WTC11 (cell line): ENCODE results near the gene ZNF772. TPM values are rescaled to one million over a fixed set of nuclear protein-coding genes. Genes with fewer than 3 reads are reported as not detected.

Source experiments
- ATAC-seq: fragments of 200-7000 bp; cut with Tn5 transposase; 2 replicates; pipeline ENCODE4 v1.10.0; 2021; ENCODE audit warnings: mild to moderate bottlenecking, moderate library complexity
- CTCF ChIA-PET: fragments of 300-600 bp; sonication (Branson Sonifier 250); formaldehyde crosslinking; loops from one replicate; lab custom pipeline; 2021; ENCODE audit warnings: antibody characterized with exemption; lab: Charles Lee
- POLR2A ChIA-PET: fragments of 350-600 bp; sonication (Branson Sonifier 250); formaldehyde crosslinking; loops from one replicate; lab custom pipeline; 2021; ENCODE audit warnings: antibody characterized with exemption; lab: Charles Lee
- DNase-seq: peaks from one replicate; pipeline ENCODE4 v3.0.0; 2021; ENCODE audit warnings: low spot score
- H3K27ac Mint-ChIP-seq: 2 replicates; pipeline ENCODE4 v1.8.0; 2021; ENCODE audit warnings: mixed read lengths
- H3K27me3 Mint-ChIP-seq: 2 replicates; pipeline ENCODE4 v1.8.0; 2021; ENCODE audit warnings: low read depth, mild to moderate bottlenecking, moderate library complexity, mixed read lengths
- H3K36me3 Mint-ChIP-seq: 2 replicates; pipeline ENCODE4 v1.8.0; 2021; ENCODE audit warnings: mixed read lengths
- H3K4me1 Mint-ChIP-seq: 2 replicates; pipeline ENCODE4 v1.8.0; 2022; ENCODE audit warnings: mixed read lengths
- H3K4me3 Mint-ChIP-seq: 2 replicates; pipeline ENCODE4 v1.8.0; 2021; ENCODE audit warnings: mild to moderate bottlenecking, moderate library complexity, mixed read lengths
- H3K9me3 Mint-ChIP-seq: 2 replicates; pipeline ENCODE4 v1.8.0; 2021; ENCODE audit warnings: mixed read lengths
- CREB1 ChIP-seq: sonication (generic); formaldehyde crosslinking; IDR thresholded peaks from 2 replicates; pipeline ENCODE4 v1.8.0; 2023; ENCODE audit warnings: mild to moderate bottlenecking, missing genetic modification reagents
- ELF4 ChIP-seq: sonication (generic); formaldehyde crosslinking; IDR thresholded peaks from 2 replicates; pipeline ENCODE4 v1.8.1; 2022; ENCODE audit warnings: low read depth, mild to moderate bottlenecking, moderate library complexity, missing genetic modification reagents
- FOXP1 ChIP-seq: sonication (generic); formaldehyde crosslinking; IDR thresholded peaks from 2 replicates; pipeline ENCODE4 v1.8.0; 2022; ENCODE audit warnings: missing genetic modification reagents, mild to moderate bottlenecking, moderate library complexity, borderline replicate concordance
- IRF2 ChIP-seq: sonication (generic); formaldehyde crosslinking; IDR thresholded peaks from 2 replicates; pipeline ENCODE4 v1.8.0; 2022; ENCODE audit warnings: low read depth, missing genetic modification reagents, borderline replicate concordance
- JUN ChIP-seq: sonication (generic); formaldehyde crosslinking; IDR thresholded peaks from 2 replicates; pipeline ENCODE4 v1.8.0; 2023; ENCODE audit warnings: mild to moderate bottlenecking, missing genetic modification reagents
- NFYB ChIP-seq: sonication (generic); formaldehyde crosslinking; conservative IDR thresholded peaks from 2 replicates; pipeline ENCODE4 v1.8.0; 2022; ENCODE audit warnings: low read depth, missing genetic modification reagents
- RELA ChIP-seq: sonication (generic); formaldehyde crosslinking; IDR thresholded peaks from 2 replicates; pipeline ENCODE4 v1.8.1; 2022; ENCODE audit warnings: missing genetic modification reagents, mild to moderate bottlenecking, borderline replicate concordance
- TCF7 ChIP-seq: sonication (generic); formaldehyde crosslinking; IDR thresholded peaks from 2 replicates; pipeline ENCODE4 v1.8.0; 2022; ENCODE audit warnings: mild to moderate bottlenecking, low read depth, missing genetic modification reagents, moderate library complexity
- TEAD1 ChIP-seq: sonication (generic); formaldehyde crosslinking; IDR thresholded peaks from 2 replicates; pipeline ENCODE4 v1.8.0; 2022; ENCODE audit warnings: mild to moderate bottlenecking, missing genetic modification reagents
- ZNF263 ChIP-seq: sonication (generic); formaldehyde crosslinking; IDR thresholded peaks from 2 replicates; pipeline ENCODE4 v1.8.1; 2022; ENCODE audit warnings: low read depth, mild to moderate bottlenecking, moderate library complexity, missing genetic modification reagents
- ZNF396 ChIP-seq: fragments of 250-450 bp; sonication (Bioruptor Pico); IDR thresholded peaks from 2 replicates; pipeline ENCODE4 v1.8.0; 2021; ENCODE audit warnings: mild to moderate bottlenecking, moderate library complexity, borderline replicate concordance
- ZNF671 ChIP-seq: fragments of 250-450 bp; sonication (Bioruptor Pico); IDR thresholded peaks from 2 replicates; pipeline ENCODE4 v1.8.0; 2021; ENCODE audit warnings: mild to moderate bottlenecking
- total RNA-seq: library from RNA; stranded (reverse); gene quantifications from 3 replicates; pipeline ENCODE4 v1.2.3, GENCODE V29; 2021
- TF ChIP-seq, protein P1 (sequence below): fragments of 250-450 bp; sonication (Bioruptor Pico); conservative IDR thresholded peaks from 2 replicates; pipeline ENCODE4 v1.9.0; 2021; ENCODE audit warnings: mild to moderate bottlenecking
- TF ChIP-seq, protein P2 (sequence below): fragments of 250-450 bp; sonication (Bioruptor Pico); IDR thresholded peaks from 2 replicates; pipeline ENCODE4 v1.8.0; 2021; ENCODE audit warnings: mild to moderate bottlenecking
- TF ChIP-seq, protein P3 (sequence below): sonication (generic); formaldehyde crosslinking; IDR thresholded peaks from 2 replicates; pipeline ENCODE4 v1.8.1; 2022; ENCODE audit warnings: missing genetic modification reagents, borderline replicate concordance
- TF ChIP-seq, protein P4 (sequence below): sonication (generic); formaldehyde crosslinking; IDR thresholded peaks from 2 replicates; pipeline ENCODE4 v1.8.0; 2022; ENCODE audit warnings: mild to moderate bottlenecking, missing genetic modification reagents
- TF ChIP-seq, protein P5 (sequence below): fragments of 250-450 bp; sonication (Bioruptor Pico); IDR thresholded peaks from 2 replicates; pipeline ENCODE4 v1.9.0; 2021; ENCODE audit warnings: moderate library complexity, mild to moderate bottlenecking, inconsistent platforms, borderline replicate concordance
- TF ChIP-seq, protein P6 (sequence below): fragments of 250-450 bp; sonication (Bioruptor Pico); IDR thresholded peaks from 2 replicates; pipeline ENCODE4 v1.9.0; 2021; ENCODE audit warnings: mild to moderate bottlenecking, borderline replicate concordance

Gene ZNF772
- total RNA-seq, 1 experiment from 2014 or later: 13.1 TPM

DNA sequence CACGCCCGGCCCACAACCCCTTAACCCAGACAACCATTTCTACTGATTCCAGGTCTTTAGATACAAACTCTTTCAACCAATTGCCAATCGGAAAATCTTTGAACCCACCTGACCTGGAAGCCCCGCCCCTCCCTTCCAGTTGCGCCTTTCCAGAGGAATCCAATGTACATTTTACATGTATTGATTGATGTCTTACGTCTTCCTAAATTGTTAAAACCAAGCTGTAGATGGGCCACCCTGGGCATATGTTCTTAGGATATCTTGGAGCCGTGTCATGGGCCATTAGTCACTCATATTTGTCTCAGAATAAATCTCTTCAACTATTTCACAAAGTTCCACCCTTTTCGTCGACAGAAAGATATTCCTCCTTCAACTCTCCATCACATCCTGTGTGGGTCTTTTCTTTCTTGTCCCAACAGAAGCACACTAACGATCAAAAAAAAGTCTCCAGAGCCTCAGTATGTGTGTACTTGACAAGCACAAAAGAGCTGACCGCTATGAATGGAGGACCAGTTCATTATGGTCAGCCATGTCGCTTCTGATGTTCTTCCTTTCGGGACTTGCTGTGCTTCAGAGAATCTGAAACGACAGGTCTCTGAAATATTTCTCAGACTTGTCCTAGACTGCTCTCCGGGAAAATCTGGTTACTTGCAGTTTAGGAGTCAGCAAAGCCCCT lies 42.8 kb downstream of the ZNF772 start:
- H3K36me3 Mint-ChIP-seq: peaks cover 3% of the 10 kb centered on the region; the same call in 1 of the 2 replicates
- CTCF ChIA-PET: interaction anchor here (0.6 to 1.8 kb wide), 3 partner anchors 28 to 275 kb away, joined by 3 to 11 read pairs (median 4); partner anchors contain the start of gene ZNF154
- DNase-seq: peak; percentile 34

DNA sequence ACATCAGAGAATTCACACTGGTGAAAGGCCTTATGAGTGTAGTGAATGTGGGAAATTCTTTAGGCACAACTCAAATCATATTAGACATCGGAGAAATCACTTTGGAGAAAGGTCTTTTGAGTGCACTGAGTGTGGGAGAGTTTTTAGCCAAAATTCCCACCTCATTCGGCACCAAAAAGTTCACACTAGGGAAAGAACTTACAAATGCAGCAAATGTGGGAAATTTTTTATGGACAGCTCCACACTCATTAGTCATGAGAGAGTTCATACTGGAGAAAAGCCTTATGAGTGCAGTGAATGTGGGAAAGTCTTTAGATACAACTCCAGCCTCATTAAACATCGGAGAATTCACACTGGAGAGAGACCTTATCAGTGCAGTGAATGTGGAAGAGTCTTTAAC lies 56.3 kb downstream of the ZNF772 start:
- no peaks in the 10 kb centered on the region for H3K4me1 Mint-ChIP-seq
- POLR2A ChIA-PET: no interaction called here
- DNase-seq: no peak
- TF ChIP-seq RELA (no peak), CREB1 (no peak), IRF2 (CRISPR knock-in tag) (no peak), NFYB (CRISPR knock-in tag) (no peak), JUN (no peak), TEAD1 (CRISPR knock-in tag) (no peak), ZNF396 (no peak), ELF4 (no peak), FOXP1 (CRISPR knock-in tag) (no peak)
- TF ChIP-seq, protein P1, sequence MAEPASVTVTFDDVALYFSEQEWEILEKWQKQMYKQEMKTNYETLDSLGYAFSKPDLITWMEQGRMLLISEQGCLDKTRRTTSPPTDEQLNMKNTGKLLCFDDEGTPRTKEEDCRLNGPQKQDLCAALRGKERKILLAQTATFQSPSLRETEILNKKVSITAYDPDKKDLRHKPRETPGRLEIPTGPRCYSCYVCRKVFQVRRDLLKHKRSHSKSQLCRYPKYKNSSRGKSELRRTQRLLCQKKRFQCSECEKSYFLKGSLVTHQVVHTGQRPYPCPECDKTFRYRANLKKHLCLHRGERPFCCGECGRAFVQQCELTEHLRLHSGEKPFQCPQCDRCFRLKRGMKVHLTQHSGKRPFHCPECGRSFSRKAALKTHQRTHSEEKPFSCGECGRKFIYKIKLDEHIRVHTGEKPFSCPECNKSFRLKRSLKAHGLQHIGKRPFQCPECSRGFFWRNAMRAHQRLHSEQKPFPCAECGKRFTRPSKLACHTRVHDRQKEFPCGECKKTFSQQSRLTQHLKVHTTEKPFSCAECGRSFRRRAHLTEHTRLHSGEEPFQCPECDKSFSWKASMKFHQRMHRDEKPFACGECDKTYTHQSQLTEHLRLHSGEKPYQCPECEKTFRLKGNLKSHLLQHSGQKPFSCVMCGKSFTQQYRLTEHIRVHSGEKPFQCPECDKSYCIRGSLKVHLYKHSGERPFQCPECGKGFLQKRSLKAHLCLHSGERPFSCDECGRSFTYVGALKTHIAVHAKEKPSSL (CRISPR knock-in tag): no peak
- TF ChIP-seq, protein P2, sequence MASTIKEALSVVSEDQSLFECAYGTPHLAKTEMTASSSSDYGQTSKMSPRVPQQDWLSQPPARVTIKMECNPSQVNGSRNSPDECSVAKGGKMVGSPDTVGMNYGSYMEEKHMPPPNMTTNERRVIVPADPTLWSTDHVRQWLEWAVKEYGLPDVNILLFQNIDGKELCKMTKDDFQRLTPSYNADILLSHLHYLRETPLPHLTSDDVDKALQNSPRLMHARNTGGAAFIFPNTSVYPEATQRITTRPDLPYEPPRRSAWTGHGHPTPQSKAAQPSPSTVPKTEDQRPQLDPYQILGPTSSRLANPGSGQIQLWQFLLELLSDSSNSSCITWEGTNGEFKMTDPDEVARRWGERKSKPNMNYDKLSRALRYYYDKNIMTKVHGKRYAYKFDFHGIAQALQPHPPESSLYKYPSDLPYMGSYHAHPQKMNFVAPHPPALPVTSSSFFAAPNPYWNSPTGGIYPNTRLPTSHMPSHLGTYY (CRISPR knock-in tag): no peak
- TF ChIP-seq, protein P3, sequence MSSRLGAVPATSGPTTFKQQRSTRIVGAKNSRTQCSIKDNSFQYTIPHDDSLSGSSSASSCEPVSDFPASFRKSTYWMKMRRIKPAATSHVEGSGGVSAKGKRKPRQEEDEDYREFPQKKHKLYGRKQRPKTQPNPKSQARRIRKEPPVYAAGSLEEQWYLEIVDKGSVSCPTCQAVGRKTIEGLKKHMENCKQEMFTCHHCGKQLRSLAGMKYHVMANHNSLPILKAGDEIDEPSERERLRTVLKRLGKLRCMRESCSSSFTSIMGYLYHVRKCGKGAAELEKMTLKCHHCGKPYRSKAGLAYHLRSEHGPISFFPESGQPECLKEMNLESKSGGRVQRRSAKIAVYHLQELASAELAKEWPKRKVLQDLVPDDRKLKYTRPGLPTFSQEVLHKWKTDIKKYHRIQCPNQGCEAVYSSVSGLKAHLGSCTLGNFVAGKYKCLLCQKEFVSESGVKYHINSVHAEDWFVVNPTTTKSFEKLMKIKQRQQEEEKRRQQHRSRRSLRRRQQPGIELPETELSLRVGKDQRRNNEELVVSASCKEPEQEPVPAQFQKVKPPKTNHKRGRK (CRISPR knock-in tag): no peak
- TF ChIP-seq, protein P4, sequence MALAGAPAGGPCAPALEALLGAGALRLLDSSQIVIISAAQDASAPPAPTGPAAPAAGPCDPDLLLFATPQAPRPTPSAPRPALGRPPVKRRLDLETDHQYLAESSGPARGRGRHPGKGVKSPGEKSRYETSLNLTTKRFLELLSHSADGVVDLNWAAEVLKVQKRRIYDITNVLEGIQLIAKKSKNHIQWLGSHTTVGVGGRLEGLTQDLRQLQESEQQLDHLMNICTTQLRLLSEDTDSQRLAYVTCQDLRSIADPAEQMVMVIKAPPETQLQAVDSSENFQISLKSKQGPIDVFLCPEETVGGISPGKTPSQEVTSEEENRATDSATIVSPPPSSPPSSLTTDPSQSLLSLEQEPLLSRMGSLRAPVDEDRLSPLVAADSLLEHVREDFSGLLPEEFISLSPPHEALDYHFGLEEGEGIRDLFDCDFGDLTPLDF (CRISPR knock-in tag): no peak
- no peak for ATAC-seq
- no peak overlapping the region for H3K4me3 Mint-ChIP-seq
- H3K27ac Mint-ChIP-seq: no peak overlapping the region
- CTCF ChIA-PET: no interaction called here
- H3K36me3 Mint-ChIP-seq: peaks cover 21% of the 10 kb centered on the region
- no peaks in the 10 kb centered on the region for H3K9me3 Mint-ChIP-seq
- H3K27me3 Mint-ChIP-seq: no peaks in the 10 kb centered on the region

More for the DNA sequence above, 42.8 kb downstream of the ZNF772 start:
- no peak for TF ChIP-seq TCF7 (CRISPR knock-in tag)
- TF ChIP-seq, protein P5, sequence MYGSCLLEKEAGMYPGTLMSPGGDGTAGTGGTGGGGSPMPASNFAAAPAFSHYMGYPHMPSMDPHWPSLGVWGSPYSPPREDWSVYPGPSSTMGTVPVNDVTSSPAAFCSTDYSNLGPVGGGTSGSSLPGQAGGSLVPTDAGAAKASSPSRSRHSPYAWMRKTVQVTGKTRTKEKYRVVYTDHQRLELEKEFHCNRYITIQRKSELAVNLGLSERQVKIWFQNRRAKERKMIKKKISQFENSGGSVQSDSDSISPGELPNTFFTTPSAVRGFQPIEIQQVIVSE: no peak
- TF ChIP-seq, protein P6, sequence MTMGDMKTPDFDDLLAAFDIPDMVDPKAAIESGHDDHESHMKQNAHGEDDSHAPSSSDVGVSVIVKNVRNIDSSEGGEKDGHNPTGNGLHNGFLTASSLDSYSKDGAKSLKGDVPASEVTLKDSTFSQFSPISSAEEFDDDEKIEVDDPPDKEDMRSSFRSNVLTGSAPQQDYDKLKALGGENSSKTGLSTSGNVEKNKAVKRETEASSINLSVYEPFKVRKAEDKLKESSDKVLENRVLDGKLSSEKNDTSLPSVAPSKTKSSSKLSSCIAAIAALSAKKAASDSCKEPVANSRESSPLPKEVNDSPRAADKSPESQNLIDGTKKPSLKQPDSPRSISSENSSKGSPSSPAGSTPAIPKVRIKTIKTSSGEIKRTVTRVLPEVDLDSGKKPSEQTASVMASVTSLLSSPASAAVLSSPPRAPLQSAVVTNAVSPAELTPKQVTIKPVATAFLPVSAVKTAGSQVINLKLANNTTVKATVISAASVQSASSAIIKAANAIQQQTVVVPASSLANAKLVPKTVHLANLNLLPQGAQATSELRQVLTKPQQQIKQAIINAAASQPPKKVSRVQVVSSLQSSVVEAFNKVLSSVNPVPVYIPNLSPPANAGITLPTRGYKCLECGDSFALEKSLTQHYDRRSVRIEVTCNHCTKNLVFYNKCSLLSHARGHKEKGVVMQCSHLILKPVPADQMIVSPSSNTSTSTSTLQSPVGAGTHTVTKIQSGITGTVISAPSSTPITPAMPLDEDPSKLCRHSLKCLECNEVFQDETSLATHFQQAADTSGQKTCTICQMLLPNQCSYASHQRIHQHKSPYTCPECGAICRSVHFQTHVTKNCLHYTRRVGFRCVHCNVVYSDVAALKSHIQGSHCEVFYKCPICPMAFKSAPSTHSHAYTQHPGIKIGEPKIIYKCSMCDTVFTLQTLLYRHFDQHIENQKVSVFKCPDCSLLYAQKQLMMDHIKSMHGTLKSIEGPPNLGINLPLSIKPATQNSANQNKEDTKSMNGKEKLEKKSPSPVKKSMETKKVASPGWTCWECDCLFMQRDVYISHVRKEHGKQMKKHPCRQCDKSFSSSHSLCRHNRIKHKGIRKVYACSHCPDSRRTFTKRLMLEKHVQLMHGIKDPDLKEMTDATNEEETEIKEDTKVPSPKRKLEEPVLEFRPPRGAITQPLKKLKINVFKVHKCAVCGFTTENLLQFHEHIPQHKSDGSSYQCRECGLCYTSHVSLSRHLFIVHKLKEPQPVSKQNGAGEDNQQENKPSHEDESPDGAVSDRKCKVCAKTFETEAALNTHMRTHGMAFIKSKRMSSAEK: no peak
- TF ChIP-seq ZNF671 (CRISPR knock-in tag): no peak
- TF ChIP-seq ZNF263: no peak
- POLR2A ChIA-PET: interaction anchor here (0.7 to 1.3 kb wide), 5 partner anchors 8 to 155 kb away, joined by 3 to 6 read pairs (median 4); partner anchors contain the start of genes ZNF419, ZNF548 and ZNF772
- Mint-ChIP-seq H3K27ac (peak overlapping the region; percentile 75), H3K27me3 (no peaks in the 10 kb centered on the region), H3K4me3 (peak overlapping the region; percentile 87), H3K9me3 (no peaks in the 10 kb centered on the region), H3K4me1 (peaks cover 18% of the 10 kb centered on the region)
- no peak for ATAC-seq
